ENCODE results near the gene LCORL. TPM values are rescaled to one million over a fixed set of nuclear protein-coding genes. Genes with fewer than 3 reads are reported as not detected.
"Not testable (repeated sequence)": the region's sequence is repeated elsewhere in the genome, so short reads cannot be mapped to it uniquely, and the experiment has no call there.

LCORL gene
- total and polyA plus RNA-seq, 11 donors: 1.3 to 12.1 (median 5.8) TPM

GRCh38 chr4:17859793-17860406, 161.7 kb downstream of the LCORL start:
- DNase-seq: no peak
- Histone ChIP-seq H3K27ac (no peak overlapping the region), H3K4me1 (no peaks in the 10 kb centered on the region), H3K27me3 (no peaks in the 10 kb centered on the region), H3K4me3 (no peak overlapping the region), H3K36me3 (peaks cover 0 to 6% (median 0%) of the 10 kb centered on the region in 9 donors), H3K9me3 (peaks cover 0 to 46% (median 2%) of the 10 kb centered on the region in 12 donors)
- intact Hi-C loops (cut with DNase I): no loop called here
- no peak for ATAC-seq
- 96 to 99% (median 98%) methylated on average over 5 of the region's 5 CpGs for WGBS, 4 donors
- no peak for TF ChIP-seq POLR2A (IDR thresholded peaks at IDR 0.05)
- TF ChIP-seq, protein P1, sequence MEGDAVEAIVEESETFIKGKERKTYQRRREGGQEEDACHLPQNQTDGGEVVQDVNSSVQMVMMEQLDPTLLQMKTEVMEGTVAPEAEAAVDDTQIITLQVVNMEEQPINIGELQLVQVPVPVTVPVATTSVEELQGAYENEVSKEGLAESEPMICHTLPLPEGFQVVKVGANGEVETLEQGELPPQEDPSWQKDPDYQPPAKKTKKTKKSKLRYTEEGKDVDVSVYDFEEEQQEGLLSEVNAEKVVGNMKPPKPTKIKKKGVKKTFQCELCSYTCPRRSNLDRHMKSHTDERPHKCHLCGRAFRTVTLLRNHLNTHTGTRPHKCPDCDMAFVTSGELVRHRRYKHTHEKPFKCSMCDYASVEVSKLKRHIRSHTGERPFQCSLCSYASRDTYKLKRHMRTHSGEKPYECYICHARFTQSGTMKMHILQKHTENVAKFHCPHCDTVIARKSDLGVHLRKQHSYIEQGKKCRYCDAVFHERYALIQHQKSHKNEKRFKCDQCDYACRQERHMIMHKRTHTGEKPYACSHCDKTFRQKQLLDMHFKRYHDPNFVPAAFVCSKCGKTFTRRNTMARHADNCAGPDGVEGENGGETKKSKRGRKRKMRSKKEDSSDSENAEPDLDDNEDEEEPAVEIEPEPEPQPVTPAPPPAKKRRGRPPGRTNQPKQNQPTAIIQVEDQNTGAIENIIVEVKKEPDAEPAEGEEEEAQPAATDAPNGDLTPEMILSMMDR (IDR thresholded peaks at IDR 0.05): no peak

DNA sequence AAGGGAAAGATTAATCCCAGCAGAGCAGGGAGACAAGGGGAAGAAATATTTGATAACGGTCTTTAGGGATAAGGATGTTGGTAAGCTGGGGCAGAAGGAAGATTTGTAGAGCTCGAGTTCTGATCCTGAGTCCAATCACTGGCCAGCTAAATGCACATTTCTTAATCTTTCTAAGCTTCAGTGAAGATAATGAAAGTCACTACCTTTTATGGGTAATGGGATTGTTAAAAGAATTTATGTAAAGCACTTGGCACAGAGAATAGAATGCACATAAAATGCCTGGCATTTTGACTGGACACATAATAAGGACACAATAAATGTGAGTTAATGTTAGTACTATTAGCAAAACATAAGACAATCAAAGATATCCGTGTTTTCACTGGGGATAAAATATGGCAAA, 167.5 kb downstream of the LCORL start:
- H3K4me1 ChIP-seq: no peaks in the 10 kb centered on the region
- DNase-seq (no peak), ATAC-seq (no peak)
- TF ChIP-seq POLR2A (IDR thresholded peaks at IDR 0.05): no peak
- TF ChIP-seq, protein P1 (IDR thresholded peaks at IDR 0.05): no peak
- no peaks in the 10 kb centered on the region for H3K36me3 ChIP-seq
- intact Hi-C loops (cut with DNase I): no loop called here
- 78 to 90% (median 86%) methylated on average over 3 of the region's 3 CpGs for WGBS, 4 donors
- H3K27ac ChIP-seq: no peak overlapping the region
- no peak overlapping the region for H3K4me3 ChIP-seq
- H3K9me3 ChIP-seq: peaks cover 0 to 16% (median 0%) of the 10 kb centered on the region in 12 donors
- H3K27me3 ChIP-seq: no peaks in the 10 kb centered on the region

GRCh38 chr4:17851959-17852358, 169.6 kb downstream of the LCORL start:
- Histone ChIP-seq H3K4me3 (no peak overlapping the region), H3K27ac (no peak overlapping the region), H3K36me3 (no peaks in the 10 kb centered on the region), H3K27me3 (no peaks in the 10 kb centered on the region), H3K4me1 (no peaks in the 10 kb centered on the region), H3K9me3 (peaks cover 0 to 3% (median 0%) of the 10 kb centered on the region in 12 donors)
- TF ChIP-seq, protein P1 (IDR thresholded peaks at IDR 0.05): no peak
- no peak for TF ChIP-seq POLR2A (IDR thresholded peaks at IDR 0.05)
- ATAC-seq (no peak), DNase-seq (no peak)
- intact Hi-C loops (cut with DNase I): no loop called here

DNA sequence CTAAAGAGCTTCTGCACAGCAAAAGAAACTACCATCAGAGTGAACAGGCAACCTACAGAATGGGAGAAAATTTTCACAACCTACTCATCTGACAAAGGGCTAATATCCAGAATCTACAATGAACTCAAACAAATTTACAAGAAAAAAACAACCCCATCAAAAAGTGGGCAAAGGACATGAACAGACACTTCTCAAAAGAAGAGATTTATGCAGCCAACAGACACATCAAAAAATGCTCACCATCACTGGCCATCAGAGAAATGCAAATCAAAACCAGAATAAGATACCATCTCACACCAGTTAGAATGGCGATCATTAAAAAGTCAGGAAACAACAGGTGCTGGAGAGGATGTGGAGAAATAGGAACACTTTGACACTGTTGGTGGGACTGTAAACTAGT, 171.3 kb downstream of the LCORL start:
- DNase-seq; intact Hi-C loops (cut with DNase I); H3K27me3 ChIP-seq; H3K4me1 ChIP-seq; ATAC-seq; H3K9me3 ChIP-seq; H3K27ac ChIP-seq; H3K4me3 ChIP-seq; H3K36me3 ChIP-seq: not testable (repeated sequence)
- 91 to 100% (median 96%) methylated on average over 1 of the region's 1 CpG for WGBS, 4 donors

DNA sequence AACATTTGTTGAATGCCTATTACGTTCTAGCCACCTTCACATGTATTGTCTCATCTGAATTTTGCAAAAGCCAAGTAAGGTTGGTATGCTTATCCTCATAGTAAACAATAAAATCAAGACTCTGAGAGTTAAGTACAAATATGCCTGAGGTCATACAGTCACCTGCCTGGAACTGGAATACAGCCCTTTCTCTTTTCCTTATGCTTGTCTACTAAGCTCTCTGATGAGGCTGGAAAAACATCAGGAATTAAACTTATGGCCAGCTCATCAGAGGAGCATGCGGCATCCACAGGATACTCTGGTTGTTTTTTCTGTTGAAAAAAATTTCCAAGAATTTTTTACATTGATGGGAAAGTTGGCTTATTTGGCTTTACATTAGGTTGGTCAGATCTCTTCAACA, 175.3 kb downstream of the LCORL start:
- TF ChIP-seq, protein P1 (IDR thresholded peaks at IDR 0.05): no peak
- TF ChIP-seq POLR2A (IDR thresholded peaks at IDR 0.05): no peak
- Histone ChIP-seq H3K4me1 (no peaks in the 10 kb centered on the region), H3K36me3 (peaks cover 0 to 5% (median 0%) of the 10 kb centered on the region in 9 donors), H3K4me3 (no peak overlapping the region), H3K27me3 (no peaks in the 10 kb centered on the region), H3K9me3 (peaks cover 0 to 3% (median 0%) of the 10 kb centered on the region in 12 donors), H3K27ac (no peak overlapping the region)
- DNase-seq: no peak
- 90 to 94% (median 91%) methylated on average over 2 of the region's 2 CpGs for WGBS, 4 donors
- intact Hi-C loops (cut with DNase I): no loop called here
- no peak for ATAC-seq

Data from heart left ventricle (tissue), 16 donors.